K562 (cell line): ENCODE measurements around the gene NDUFA7. TPM values are rescaled to one million over a fixed set of nuclear protein-coding genes. Genes with fewer than 3 reads are reported as not detected.

Experiments
- ATAC-seq: fragments of 200-7000 bp; cut with Tn5 transposase; 3 replicates; pipeline ENCODE4 v1.9.1; 2020; ENCODE audit warnings: moderate library complexity
- BruUV-seq: library from RNA; stranded (reverse); fragments of 400-500 nt; replicated peaks from 2 replicates; lab custom pipeline; 2021; lab: Mats Ljungman, UMichigan
- CTCF ChIA-PET: fragments of 300-600 bp; formaldehyde crosslinking; extraction: SDS; loops from one replicate; lab custom pipeline; 2021; ENCODE audit warnings: low intra/inter-chr PET ratio; lab: Yijun Ruan, JAX
- POLR2A ChIA-PET: fragments of 300-600, 350-650 bp; sonication (Branson Sonifier 250); formaldehyde crosslinking; extraction: SDS; loops from one replicate; lab custom pipeline; 2021; ENCODE audit warnings: antibody characterized with exemption, inconsistent platforms; lab: Yijun Ruan, JAX
- DNase-seq, 4 experiments: peaks; one replicate each; pipeline versions ENCODE4 v3.0.0 to v3.0.0-alpha.2; 2011 to 2018; ENCODE audit warnings: low spot score in 3 of 4, mixed read lengths in 3 of 4; ENCODE audit errors: extremely low read depth in 1 of 4
- FAIRE-seq: peaks from 2 replicates; lab custom pipeline; 2011; peaks lifted over from hg19 to GRCh38; lab: Jason Lieb, UNC
- H2AFZ ChIP-seq: 2 replicates; pipeline ENCODE4 v1.6.0; 2011; ENCODE audit warnings: low read depth, low read length, control low read depth, inconsistent platforms
- H3K27ac ChIP-seq: fragments of 200-600 bp; 3 replicates; pipeline ENCODE4 v1.8.0; 2011; ENCODE audit warnings: low read depth, mild to moderate bottlenecking, control low read depth, inconsistent platforms, low read length, moderate library complexity, mixed read lengths; ENCODE audit errors: extremely low read depth
- H3K27me3 ChIP-seq, 2 experiments: fragments of 300-600 bp in 1 of 2; 2 replicates in 1 of 2; 3 replicates in 1 of 2; pipeline versions ENCODE4 v1.6.0 to v1.8.0; 2011; ENCODE audit warnings: inconsistent platforms in 2 of 2, low read length in 2 of 2, mild to moderate bottlenecking in 1 of 2, mixed read lengths in 1 of 2, moderate library complexity in 1 of 2; ENCODE audit not compliant: control insufficient read depth in 2 of 2, insufficient read depth in 2 of 2
- H3K36me3 ChIP-seq: fragments of 300-600 bp; 3 replicates; pipeline ENCODE4 v1.8.0; 2011; ENCODE audit warnings: mild to moderate bottlenecking, low read length, inconsistent platforms; ENCODE audit not compliant: control insufficient read depth, insufficient read depth
- H3K4me1 ChIP-seq, 2 experiments: fragments of 200-600 bp in 1 of 2; replicated peaks in 1 of 2; 2 replicates in 1 of 2; 3 replicates in 1 of 2; pipeline versions ENCODE4 v1.5.1 to v1.8.0; 2011; ENCODE audit warnings: inconsistent platforms in 2 of 2, low read length in 2 of 2, mild to moderate bottlenecking in 1 of 2, mixed read lengths in 1 of 2, moderate library complexity in 1 of 2; ENCODE audit not compliant: control insufficient read depth in 2 of 2, insufficient read depth in 2 of 2
- H3K4me2 ChIP-seq: 2 replicates; pipeline ENCODE4 v1.6.1; 2011; ENCODE audit warnings: low read length, control low read depth, inconsistent platforms, mixed read lengths; ENCODE audit not compliant: insufficient read depth
- H3K4me3 ChIP-seq: fragments of 200-600 bp; sonication (generic), shearing (Covaris generic); 2 replicates; pipeline ENCODE4 v1.5.1; 2016; ENCODE audit warnings: control low read depth, inconsistent platforms
- H3K79me2 ChIP-seq: fragments of 200-600 bp; 3 replicates; pipeline ENCODE4 v1.8.0; 2011; ENCODE audit warnings: low read length, inconsistent platforms; ENCODE audit not compliant: control insufficient read depth, insufficient read depth
- H3K9ac ChIP-seq, 2 experiments: 2 replicates each; pipeline versions ENCODE4 v1.6.0 to v1.6.1; 2011; ENCODE audit warnings: low read depth in 2 of 2, low read length in 2 of 2, control low read depth in 1 of 2, inconsistent platforms in 1 of 2, mild to moderate bottlenecking in 1 of 2, mixed read lengths in 1 of 2; ENCODE audit not compliant: insufficient read depth in 1 of 2
- H3K9me1 ChIP-seq: one replicate; pipeline ENCODE4 v1.6.0; 2011; ENCODE audit warnings: inconsistent platforms, mild to moderate bottlenecking, low read length, moderate library complexity; ENCODE audit not compliant: control insufficient read depth, insufficient read depth
- H3K9me3 ChIP-seq: replicated peaks from 2 replicates; pipeline ENCODE4 v1.5.1; 2011; ENCODE audit warnings: low read depth, low read length, inconsistent platforms; ENCODE audit not compliant: control insufficient read depth, insufficient read depth
- H4K20me1 ChIP-seq: replicated peaks from 2 replicates; pipeline ENCODE4 v1.6.1; 2011; ENCODE audit warnings: low read length, inconsistent platforms, mixed read lengths; ENCODE audit not compliant: control insufficient read depth, insufficient read depth
- CBFA2T3 ChIP-seq: fragments of 450-650 bp; IDR thresholded peaks from 2 replicates; pipeline ENCODE4 v1.6.1; 2017
- DNMT1 ChIP-seq: fragments of 450-650 bp; IDR thresholded peaks from 2 replicates; pipeline ENCODE4 v1.6.1; 2016; ENCODE audit warnings: antibody characterized with exemption, mild to moderate bottlenecking
- ELF4 ChIP-seq: fragments of 450-650 bp; formaldehyde crosslinking; IDR thresholded peaks from 2 replicates; pipeline ENCODE4 v1.4.0; 2022; ENCODE audit warnings: missing genetic modification characterization
- MBD1 ChIP-seq: fragments of 250-450 bp; sonication (Bioruptor Pico); IDR thresholded peaks from 2 replicates; pipeline ENCODE4 v1.8.0; 2022; ENCODE audit warnings: inconsistent platforms
- MEIS2 ChIP-seq: fragments of 450-650 bp; IDR thresholded peaks from 2 replicates; pipeline ENCODE4 v1.6.1; 2014; ENCODE audit warnings: mild to moderate bottlenecking; ENCODE audit not compliant: partially characterized antibody
- NR0B1 ChIP-seq: fragments of 450-650 bp; IDR thresholded peaks from one replicate; pipeline ENCODE4 v1.6.1; 2018; ENCODE audit warnings: mild to moderate bottlenecking, moderate library complexity; ENCODE audit not compliant: partially characterized antibody
- TFAP4 ChIP-seq: sonication (generic); formaldehyde crosslinking; IDR thresholded peaks from 2 replicates; pipeline ENCODE4 v1.8.0; 2022; ENCODE audit warnings: missing genetic modification reagents, mild to moderate bottlenecking, moderate library complexity, borderline replicate concordance
- WGBS: fragments of 100-300 bp; shearing (Covaris generic); methylation state at CpG from one replicate; pipeline ENCODE4 v1.1.6; 2016; ENCODE audit warnings: low coverage, mixed read lengths; ENCODE audit not compliant: insufficient coverage; ENCODE audit errors: missing lambda C conversion rate; 5-methylcytosine and 5-hydroxymethylcytosine counted together
- in situ Hi-C: fragments of 300-500 bp; cut with MboI; formaldehyde crosslinking; loops from 4 replicates; pipeline ENCODE4 v1.15.0; 2018; ENCODE audit warnings: inconsistent platforms, mixed read lengths
- intact Hi-C: fragments of 100-400 bp; cut with micrococcal nuclease; formaldehyde crosslinking; loops from 2 replicates; pipeline ENCODE4 v1.14.2; 2022
- polyA plus RNA-seq, 8 experiments: library from polyadenylated mRNA; depleted of rRNA in 4 of 8; stranded (reverse) in 5 of 8; unstranded in 3 of 8; fragments of >200 nt; fragmentation: Nextera tagmentation in 2 of 8; fragmentation: Illumina TruSeq in 1 of 8; extraction: Ambion mirVana in 2 of 8; extraction: Trizol in 1 of 8; gene quantifications; 2 replicates each; pipeline versions ENCODE4 v1.2.1 to v1.2.3, GENCODE V29; 2011 to 2014; ENCODE audit warnings: inconsistent platforms in 1 of 8, missing spikeins in 1 of 8
- total RNA-seq, 7 experiments: library from RNA; depleted of rRNA in 6 of 7; stranded (reverse); fragments of >200 nt in 6 of 7; fragmentation: Illumina TruSeq in 2 of 7; extraction: Trizol in 2 of 7; gene quantifications; 2 replicates each; pipeline versions ENCODE4 v1.2.1 to v1.2.3, GENCODE V29; 2011 to 2021; ENCODE audit warnings: low replicate concordance in 1 of 7

Gene NDUFA7
- total and polyA plus RNA-seq, 9 of the 15 experiments (the other 6 are each of a cell fraction or from before 2014, with no cell fraction given), result 70.8 to 348 (median 142) TPM

GRCh38 chr19:8358948-8359347, 37.8 kb upstream of the NDUFA7 start (continued):
- TF ChIP-seq MBD1 (CRISPR knock-in tag), result no peak
- TF ChIP-seq, all 486 proteins: peak for 1

- no TSS peak for BruUV-seq
- H3K79me2 ChIP-seq, result no peaks in the 10 kb centered on the region
- H3K9ac ChIP-seq, result no peak overlapping the region
- in situ Hi-C loops, result loop anchor here (5.0 kb wide), 1 partner anchor 40 kb away; no protein-coding TSS in a partner anchor
- TF ChIP-seq TFAP4 (CRISPR knock-in tag) (peak; percentile 28; the same call in 1 of the 2 replicates), ELF4 (CRISPR knock-in tag) (no peak), DNMT1 (no peak), NR0B1 (no peak), MEIS2 (peak; percentile 3), CBFA2T3 (peak; percentile 14; the same call in 1 of the 2 replicates)
- TF ChIP-seq, all 486 proteins: peak for 3
- H3K27ac ChIP-seq, result no peak overlapping the region
- no peaks in the 10 kb centered on the region for H3K9me3 ChIP-seq
- H2AFZ ChIP-seq, result no peak overlapping the region
- H3K4me2 ChIP-seq, result no peak overlapping the region
- POLR2A ChIA-PET, result interaction anchor here (0.7 to 1.4 kb wide), 2 partner anchors 34 to 36 kb away, joined by 3 to 7 read pairs; partner anchors contain the start of genes NDUFA7 and RPS28
- peaks cover 9 to 18% of the 10 kb centered on the region in 2 experiments; a peak in 4 of 5 replicates for H3K4me1 ChIP-seq
- H3K36me3 ChIP-seq, result no peaks in the 10 kb centered on the region
- no peaks in the 10 kb centered on the region for H3K9me1 ChIP-seq
- WGBS, result 57% methylated on average over 4 of the region's 4 CpGs
- FAIRE-seq (no peak), ATAC-seq (no peak), DNase-seq (no peak)
- CTCF ChIA-PET, result interaction anchor here (0.6 kb wide), 1 partner anchor 91 kb away, joined by 3 read pairs; no protein-coding TSS in a partner anchor
- H3K27me3 ChIP-seq, result peaks cover 0 to 3% of the 10 kb centered on the region in 2 experiments; a peak in 1 of 5 replicates
- H3K4me3 ChIP-seq, result no peak overlapping the region
- H4K20me1 ChIP-seq, result no peaks in the 10 kb centered on the region
- intact Hi-C loops, result no loop called here
Measured at GRCh38 chr19:8357007-8357521, 35.9 kb upstream of the NDUFA7 start.
